A549 treated with Hydrocortisone at 1 μM for 4 hours (cell line): ENCODE data around the gene OSTN. TPM values are rescaled to one million over a fixed set of nuclear protein-coding genes. Genes with fewer than 3 reads are reported as not detected.

Source experiments
- total RNA-seq: library from RNA; stranded (reverse); fragments of 200-300 nt; extraction: Qiagen RNA extraction; gene quantifications from 5 replicates; pipeline ENCODE4 v1.2.3, GENCODE V29; 2022

OSTN gene
- not detected in 5 replicates for total RNA-seq

GRCh38 chr3:191198932-191199331, at the start of gene OSTN:
TSS of gene OSTN (plus strand) at chr3:191199241. CDS start at chr3:191212533, 13,292 bp downstream.

Other genes starting within 250 kb of the OSTN start
- 22.4 to 27.3 TPM (median 26.1 TPM) in 5 replicates for gene CCDC50, start 130.2 kb downstream of the OSTN start, total RNA-seq
- gene UTS2B, start 131.3 kb downstream of the OSTN start, total RNA-seq, result 0.13 to 0.20 TPM in 2 of 5 replicates, not detected in the others